ENCODE data around the gene PLCXD1.

DNA sequence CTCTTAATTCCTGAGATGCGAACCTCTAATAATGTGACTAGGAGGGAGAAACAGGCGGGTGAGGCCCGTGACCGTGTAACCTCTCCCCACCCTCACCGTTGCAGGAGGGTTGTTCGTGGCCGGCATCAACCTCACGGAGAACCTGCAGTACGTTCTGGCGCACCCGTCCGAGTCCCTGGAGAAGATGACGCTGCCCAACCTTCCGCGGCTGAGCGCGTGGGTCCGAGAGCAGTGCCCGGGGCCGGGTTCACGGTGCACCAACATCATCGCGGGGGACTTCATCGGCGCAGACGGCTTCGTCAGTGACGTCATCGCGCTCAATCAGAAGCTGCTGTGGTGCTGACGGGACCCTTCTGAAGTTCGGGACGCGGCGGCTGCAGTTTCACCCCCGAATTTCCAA, 17.8 kb downstream of the PLCXD1 start:
- TF ChIP-seq CTCF (IDR thresholded peaks at IDR 0.05) (no peak), POLR2A (IDR thresholded peaks at IDR 0.05) (no peak)
